ENCODE measurements around the gene FCRLA. TPM values are rescaled to one million over a fixed set of nuclear protein-coding genes. Genes with fewer than 3 reads are reported as not detected.

The FCRLA gene
- polyA plus RNA-seq, 3 donors = 0.20 to 0.45 (median 0.22) TPM

GRCh38 chr1:161763522-161764098, 56.6 kb downstream of the FCRLA start:
- no peak for DNase-seq (ENCODE audit: extremely low read depth in 1 of 11, low read depth in 9 of 11, low spot score in 4 of 11)

Other genes with a start within 250 kb of the FCRLA start
- 10 to 100 TPM in 1 of 3 donors, 1 to 10 TPM in 2; 6.3 to 12.4 (median 8.0) TPM for gene FCGR2A, start 201.8 kb upstream of the FCRLA start, polyA plus RNA-seq (ENCODE audit: insufficient read length in 3 of 3)
- gene HSPA6, start 182.7 kb upstream of the FCRLA start, polyA plus RNA-seq (ENCODE audit: insufficient read length in 3 of 3) = 1 to 10 TPM in 1 of 3 donors, under 1 TPM in 2; 0.20 to 1.3 (median 0.33) TPM
- 1 to 10 TPM; 1.6 to 2.7 (median 2.6) TPM for gene FCGR3A, start 157.4 kb upstream of the FCRLA start, polyA plus RNA-seq (ENCODE audit: insufficient read length in 3 of 3)
- gene FCGR3B, start 76.1 kb upstream of the FCRLA start, polyA plus RNA-seq (ENCODE audit: insufficient read length in 3 of 3) = 1 to 10 TPM in 1 of 3 donors, under 1 TPM in 2; 0.45 to 1.1 (median 0.64) TPM
- gene FCGR2B, start 44.1 kb upstream of the FCRLA start, polyA plus RNA-seq (ENCODE audit: insufficient read length in 3 of 3) = under 1 TPM; 0.38 to 0.73 (median 0.56) TPM
- gene FCRLB, start 14.3 kb downstream of the FCRLA start, polyA plus RNA-seq (ENCODE audit: insufficient read length in 3 of 3) = 1 to 10 TPM; 3.9 to 5.4 (median 5.4) TPM
- 10 to 100 TPM; 37.0 to 47.9 (median 40.6) TPM for gene DUSP12, start 42.6 kb downstream of the FCRLA start, polyA plus RNA-seq (ENCODE audit: insufficient read length in 3 of 3)
- 10 to 100 TPM; 29.8 to 33.8 (median 30.1) TPM for gene ATF6, start 59.1 kb downstream of the FCRLA start, polyA plus RNA-seq (ENCODE audit: insufficient read length in 3 of 3)

Measured in renal cortex interstitium (tissue), 11 donors.